K562 (cell line): Measurements from ENCODE around the gene SKIC8. TPM values are rescaled to one million over a fixed set of nuclear protein-coding genes. Genes with fewer than 3 reads are reported as not detected.

Experiments used
- BRD9 ChIP-seq: fragments of 450-650 bp; IDR thresholded peaks from 2 replicates; pipeline ENCODE4 v1.6.1; 2018; ENCODE audit warnings: low read depth; ENCODE audit not compliant: partially characterized antibody
- EGR1 ChIP-seq: fragments of 450-650 bp; conservative IDR thresholded peaks from 2 replicates; pipeline ENCODE4 v1.6.1; 2017; ENCODE audit warnings: mild to moderate bottlenecking
- FOXM1 ChIP-seq, 2 experiments: fragments of 450-650 bp in 1 of 2; sonication (generic) in 1 of 2; formaldehyde crosslinking in 1 of 2; IDR thresholded peaks; 2 replicates each; pipeline versions ENCODE4 v1.6.1 to v1.9.0; 2017 to 2022; ENCODE audit warnings: low read depth in 2 of 2, mild to moderate bottlenecking in 2 of 2, missing genetic modification reagents in 1 of 2, moderate library complexity in 1 of 2
- GATA2 ChIP-seq: sonication (generic); formaldehyde crosslinking; IDR thresholded peaks from 2 replicates; pipeline ENCODE4 v1.4.0; 2020; ENCODE audit warnings: mild to moderate bottlenecking, missing genetic modification reagents
- HNRNPUL1 ChIP-seq: fragments of 200-400 bp; formaldehyde crosslinking; IDR thresholded peaks from 2 replicates; pipeline ENCODE4 v1.6.1; 2017; ENCODE audit warnings: low read length
- MED1 ChIP-seq: sonication (generic); formaldehyde crosslinking; IDR thresholded peaks from 2 replicates; pipeline ENCODE4 v1.8.1; 2023; ENCODE audit warnings: missing genetic modification reagents, borderline replicate concordance
- MEIS2 ChIP-seq: fragments of 450-650 bp; IDR thresholded peaks from 2 replicates; pipeline ENCODE4 v1.6.1; 2014; ENCODE audit warnings: mild to moderate bottlenecking; ENCODE audit not compliant: partially characterized antibody
- NEUROD1 ChIP-seq: fragments of 150-350 bp; IDR thresholded peaks from 2 replicates; pipeline ENCODE4 v1.6.1; 2014; ENCODE audit warnings: borderline replicate concordance, low read length, low read depth; ENCODE audit not compliant: partially characterized antibody
- NFE2L1 ChIP-seq: fragments of 450-650 bp; IDR thresholded peaks from 2 replicates; pipeline ENCODE4 v1.6.1; 2016; ENCODE audit warnings: missing genetic modification characterization, low read depth, mild to moderate bottlenecking, missing compliant biosample characterization, moderate library complexity, borderline replicate concordance
- NR2C1 ChIP-seq, 2 experiments: fragments of 450-650 bp; IDR thresholded peaks; 2 replicates each; pipeline ENCODE4 v1.6.1; 2017; ENCODE audit warnings: mild to moderate bottlenecking in 2 of 2, antibody characterized with exemption in 1 of 2, inconsistent platforms in 1 of 2, missing compliant biosample characterization in 1 of 2, missing genetic modification characterization in 1 of 2
- NRF1 ChIP-seq, 2 experiments: fragments of 450-650 bp; IDR thresholded peaks in 1 of 2; conservative IDR thresholded peaks in 1 of 2; 2 replicates each; pipeline ENCODE4 v1.6.1; 2014; ENCODE audit warnings: mild to moderate bottlenecking in 2 of 2
- PCBP2 ChIP-seq: fragments of 200-400 bp; formaldehyde crosslinking; IDR thresholded peaks from 2 replicates; pipeline ENCODE4 v1.6.1; 2018; ENCODE audit warnings: low read length, low read depth, mild to moderate bottlenecking, moderate library complexity; ENCODE audit not compliant: poor library complexity, severe bottlenecking
- RB1 ChIP-seq: fragments of 450-650 bp; IDR thresholded peaks from 2 replicates; pipeline ENCODE4 v1.6.1; 2017; ENCODE audit warnings: low read depth, mild to moderate bottlenecking
- RBFOX2 ChIP-seq: fragments of 200-400 bp; formaldehyde crosslinking; IDR thresholded peaks from 2 replicates; pipeline ENCODE4 v1.6.1; 2017; ENCODE audit warnings: low read depth, mild to moderate bottlenecking, low read length, moderate library complexity
- SREBF1 ChIP-seq: fragments of 150-350 bp; IDR thresholded peaks from 2 replicates; pipeline ENCODE4 v1.6.1; 2014; ENCODE audit warnings: antibody characterized with exemption, low read depth, low read length, borderline replicate concordance
- TAL1 ChIP-seq: fragments of 450-650 bp; IDR thresholded peaks from 2 replicates; pipeline ENCODE4 v1.6.1; 2016; ENCODE audit warnings: mild to moderate bottlenecking
- TCFL5 ChIP-seq: fragments of 250-450 bp; sonication (Bioruptor Pico); conservative IDR thresholded peaks from 2 replicates; pipeline ENCODE4 v1.6.1; 2021; ENCODE audit warnings: mild to moderate bottlenecking, moderate library complexity, matching md5 sums
- ZC3H11A ChIP-seq: IDR thresholded peaks from 2 replicates; pipeline ENCODE4 v1.6.1; 2012; ENCODE audit warnings: low read depth, low read length, improper control_type of control experiment
- ZEB2 ChIP-seq: fragments of 450-650 bp; IDR thresholded peaks from 2 replicates; pipeline ENCODE4 v1.6.1; 2016
- ZNF121 ChIP-seq: sonication (generic); formaldehyde crosslinking; conservative IDR thresholded peaks from 2 replicates; pipeline ENCODE4 v1.8.0; 2022; ENCODE audit warnings: missing genetic modification reagents
- ZNF445 ChIP-seq: fragments of 250-450 bp; sonication (Bioruptor Pico); IDR thresholded peaks from 2 replicates; pipeline ENCODE4 v1.4.0; 2020; ENCODE audit warnings: low read depth, mild to moderate bottlenecking, moderate library complexity
- polyA plus RNA-seq, 8 experiments: library from polyadenylated mRNA; depleted of rRNA in 4 of 8; stranded (reverse) in 5 of 8; unstranded in 3 of 8; fragments of >200 nt; fragmentation: Nextera tagmentation in 2 of 8; fragmentation: Illumina TruSeq in 1 of 8; extraction: Ambion mirVana in 2 of 8; extraction: Trizol in 1 of 8; gene quantifications; 2 replicates each; pipeline versions ENCODE4 v1.2.1 to v1.2.3, GENCODE V29; 2011 to 2014; ENCODE audit warnings: inconsistent platforms in 1 of 8, missing spikeins in 1 of 8
- total RNA-seq, 7 experiments: library from RNA; depleted of rRNA in 6 of 7; stranded (reverse); fragments of >200 nt in 6 of 7; fragmentation: Illumina TruSeq in 2 of 7; extraction: Trizol in 2 of 7; gene quantifications; 2 replicates each; pipeline versions ENCODE4 v1.2.1 to v1.2.3, GENCODE V29; 2011 to 2021; ENCODE audit warnings: low replicate concordance in 1 of 7
- TF ChIP-seq, protein P1 (sequence below): fragments of 450-650 bp; IDR thresholded peaks from 2 replicates; pipeline ENCODE4 v1.6.1; 2016; ENCODE audit warnings: antibody characterized with exemption

Gene SKIC8
- total and polyA plus RNA-seq, 9 of the 15 experiments (the other 6 are each of a cell fraction or from before 2014, with no cell fraction given), result 79.5 to 389 (median 146) TPM

DNA sequence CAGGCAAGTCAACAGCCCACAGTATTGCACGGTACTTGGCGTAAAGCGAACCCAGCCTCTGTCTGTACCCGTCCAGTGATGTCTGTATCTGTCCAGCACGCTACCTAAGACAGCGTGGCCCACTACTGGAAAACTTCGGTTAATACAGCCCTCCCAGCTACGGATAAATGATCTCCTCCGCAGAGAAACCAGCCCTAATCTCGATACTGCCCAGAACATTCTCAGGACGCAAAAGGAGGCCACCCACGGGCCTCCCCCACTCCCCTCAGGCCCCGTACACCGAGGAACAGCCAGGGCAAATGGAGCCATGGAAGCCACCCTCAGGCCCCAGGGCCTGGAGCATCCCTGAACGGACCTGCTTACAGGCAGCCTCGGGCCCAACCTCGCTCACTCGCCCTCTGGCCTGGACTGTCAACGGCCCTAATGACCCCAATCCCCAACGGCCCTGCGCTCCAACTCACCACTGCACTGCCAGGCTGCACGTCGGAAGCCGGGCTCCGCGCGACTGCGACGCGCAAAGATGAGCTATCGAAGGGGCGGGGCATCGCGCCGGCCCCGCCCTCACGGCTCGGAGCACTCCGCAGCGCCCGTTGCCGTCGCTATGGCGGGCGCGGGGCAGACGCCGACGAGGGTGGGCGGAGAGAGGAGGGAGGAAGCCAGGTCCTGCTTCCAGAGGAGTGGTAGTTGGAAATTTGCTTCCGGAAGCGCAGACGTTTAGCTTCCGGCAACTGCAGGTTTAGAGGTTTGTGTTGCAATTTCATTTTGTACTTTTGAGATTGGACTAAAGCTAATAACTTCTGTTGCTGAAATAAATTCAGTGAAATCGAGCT is at the start of gene SKIC8 (continued):
- TF ChIP-seq SREBF1 (no peak), ZNF121 (no peak), ZC3H11A (no peak), GATA2 (CRISPR knock-in tag) (no peak), FOXM1 (IDR thresholded peaks at IDR 0.05; ENCODE audit: low read depth) (no peak), FOXM1 (CRISPR knock-in tag; IDR thresholded peaks at IDR 0.05; ENCODE audit: low read depth) (no peak), NRF1 (conservative IDR thresholded peaks at IDR 0.05 in 1 of 2, IDR thresholded peaks at IDR 0.05 in 1 of 2) (peak; percentile 76 to 81), BRD9 (no peak), TAL1 (no peak), MED1 (no peak), NEUROD1 (peak; percentile 37), ZEB2 (no peak), NFE2L1 (tag) (no peak), RB1 (peak; percentile 82; the same call in 1 of the 2 replicates), HNRNPUL1 (no peak), TCFL5 (CRISPR knock-in tag) (no peak), NR2C1 (IDR thresholded peaks at IDR 0.05) (peak; percentile 83), NR2C1 (tag; IDR thresholded peaks at IDR 0.05) (peak; percentile 93), EGR1 (peak; percentile 83), MEIS2 (peak; percentile 5), PCBP2 (no peak), ZNF445 (no peak), RBFOX2 (peak; percentile 98)
- TF ChIP-seq, protein P1, sequence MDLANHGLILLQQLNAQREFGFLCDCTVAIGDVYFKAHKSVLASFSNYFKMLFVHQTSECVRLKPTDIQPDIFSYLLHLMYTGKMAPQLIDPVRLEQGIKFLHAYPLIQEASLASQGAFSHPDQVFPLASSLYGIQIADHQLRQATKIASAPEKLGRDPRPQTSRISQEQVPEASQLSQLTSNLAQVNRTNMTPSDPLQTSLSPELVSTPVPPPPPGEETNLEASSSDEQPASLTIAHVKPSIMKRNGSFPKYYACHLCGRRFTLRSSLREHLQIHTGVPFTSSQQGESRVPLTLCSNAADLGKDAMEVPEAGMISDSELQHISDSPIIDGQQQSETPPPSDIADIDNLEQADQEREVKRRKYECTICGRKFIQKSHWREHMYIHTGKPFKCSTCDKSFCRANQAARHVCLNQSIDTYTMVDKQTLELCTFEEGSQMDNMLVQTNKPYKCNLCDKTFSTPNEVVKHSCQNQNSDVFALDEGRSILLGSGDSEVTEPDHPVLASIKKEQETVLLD, result no peak
